ENCODE measurements around the gene CSK. TPM values are rescaled to one million over a fixed set of nuclear protein-coding genes. Genes with fewer than 3 reads are reported as not detected.
A peak's percentile ranks its signal among the peaks of the same experiment; 100 is the strongest.

The CSK gene
- total RNA-seq, 1 donor from 2014 or later, result 34.0 TPM

- DNase-seq, result no peak
- H3K27me3 ChIP-seq (ENCODE audit: low read depth), result peaks cover 5% of the 10 kb centered on the region
- H3K9me3 ChIP-seq (replicated peaks), result no peaks in the 10 kb centered on the region
- H3K36me3 ChIP-seq, result peaks cover 4% of the 10 kb centered on the region
- H3K27ac ChIP-seq (replicated peaks), result no peak overlapping the region
- TF ChIP-seq CTCF (IDR thresholded peaks at IDR 0.05; ENCODE audit: borderline replicate concordance), result no peak
- no peak overlapping the region for H3K4me3 ChIP-seq
- intact Hi-C loops (cut with micrococcal nuclease), result no loop called here
- peaks cover 18% of the 10 kb centered on the region for H3K4me1 ChIP-seq
These were observed 51.7 kb downstream of the CSK start for GRCh38 chr15:74833376-74834107.

- no peak overlapping the region for H3K27ac ChIP-seq (replicated peaks)
- intact Hi-C loops (cut with micrococcal nuclease), result no loop called here
- DNase-seq, result peak; percentile 57
- peaks cover 13% of the 10 kb centered on the region for H3K36me3 ChIP-seq
- no peaks in the 10 kb centered on the region for H3K27me3 ChIP-seq (ENCODE audit: low read depth)
- peak; percentile 80 for TF ChIP-seq CTCF (IDR thresholded peaks at IDR 0.05; ENCODE audit: borderline replicate concordance)
- no peaks in the 10 kb centered on the region for H3K9me3 ChIP-seq (replicated peaks)
- no peak overlapping the region for H3K4me3 ChIP-seq
- peaks cover 18% of the 10 kb centered on the region for H3K4me1 ChIP-seq
These were observed 53.5 kb downstream of the CSK start for GRCh38 chr15:74835312-74835823.

GRCh38 chr15:74836846-74837245 is 55.0 kb downstream of the CSK start:
- intact Hi-C loops (cut with micrococcal nuclease), result no loop called here
- Histone ChIP-seq H3K27ac (replicated peaks) (no peak overlapping the region), H3K4me1 (peaks cover 14% of the 10 kb centered on the region), H3K36me3 (peaks cover 13% of the 10 kb centered on the region), H3K9me3 (replicated peaks) (no peaks in the 10 kb centered on the region), H3K4me3 (no peak overlapping the region), H3K27me3 (ENCODE audit: low read depth) (no peaks in the 10 kb centered on the region)
- DNase-seq, result no peak
- no peak for TF ChIP-seq CTCF (IDR thresholded peaks at IDR 0.05; ENCODE audit: borderline replicate concordance)

GRCh38 chr15:74837482-74838136 is 55.7 kb downstream of the CSK start:
- Histone ChIP-seq H3K27me3 (ENCODE audit: low read depth) (no peaks in the 10 kb centered on the region), H3K9me3 (replicated peaks) (no peaks in the 10 kb centered on the region), H3K36me3 (peaks cover 13% of the 10 kb centered on the region), H3K4me1 (peaks cover 17% of the 10 kb centered on the region), H3K27ac (replicated peaks) (no peak overlapping the region), H3K4me3 (no peak overlapping the region)
- DNase-seq, result no peak
- TF ChIP-seq CTCF (IDR thresholded peaks at IDR 0.05; ENCODE audit: borderline replicate concordance), result no peak
- intact Hi-C loops (cut with micrococcal nuclease), result no loop called here

GRCh38 chr15:74838137-74838516 is 56.2 kb downstream of the CSK start:
- Histone ChIP-seq H3K36me3 (peaks cover 13% of the 10 kb centered on the region), H3K27me3 (ENCODE audit: low read depth) (no peaks in the 10 kb centered on the region), H3K27ac (replicated peaks) (no peak overlapping the region), H3K9me3 (replicated peaks) (no peaks in the 10 kb centered on the region), H3K4me1 (peaks cover 20% of the 10 kb centered on the region), H3K4me3 (no peak overlapping the region)
- DNase-seq, result no peak
- intact Hi-C loops (cut with micrococcal nuclease), result no loop called here
- no peak for TF ChIP-seq CTCF (IDR thresholded peaks at IDR 0.05; ENCODE audit: borderline replicate concordance)

Data from left ventricle myocardium inferior (tissue), 1 donor.